Fibroblast of lung (primary cell): ENCODE measurements around the gene VWC2L.

Experiments used
- EZH2 ChIP-seq: IDR thresholded peaks from 2 replicates; pipeline ENCODE4 v1.5.1; 2012; ENCODE audit warnings: low read length, control low read depth, mild to moderate bottlenecking; ENCODE audit errors: missing control alignments
- TF ChIP-seq, protein P1 (sequence below), 2 donors: IDR thresholded peaks in 1 of 2; conservative IDR thresholded peaks in 1 of 2; 1 replicate in 1 of 2; 2 replicates in 1 of 2; pipeline ENCODE4 v1.5.1; 2011 to 2012; ENCODE audit warnings: low read length in 2 of 2, control low read depth in 1 of 2, inconsistent platforms in 1 of 2, low read depth in 1 of 2, mild to moderate bottlenecking in 1 of 2

- TF ChIP-seq, protein P1, sequence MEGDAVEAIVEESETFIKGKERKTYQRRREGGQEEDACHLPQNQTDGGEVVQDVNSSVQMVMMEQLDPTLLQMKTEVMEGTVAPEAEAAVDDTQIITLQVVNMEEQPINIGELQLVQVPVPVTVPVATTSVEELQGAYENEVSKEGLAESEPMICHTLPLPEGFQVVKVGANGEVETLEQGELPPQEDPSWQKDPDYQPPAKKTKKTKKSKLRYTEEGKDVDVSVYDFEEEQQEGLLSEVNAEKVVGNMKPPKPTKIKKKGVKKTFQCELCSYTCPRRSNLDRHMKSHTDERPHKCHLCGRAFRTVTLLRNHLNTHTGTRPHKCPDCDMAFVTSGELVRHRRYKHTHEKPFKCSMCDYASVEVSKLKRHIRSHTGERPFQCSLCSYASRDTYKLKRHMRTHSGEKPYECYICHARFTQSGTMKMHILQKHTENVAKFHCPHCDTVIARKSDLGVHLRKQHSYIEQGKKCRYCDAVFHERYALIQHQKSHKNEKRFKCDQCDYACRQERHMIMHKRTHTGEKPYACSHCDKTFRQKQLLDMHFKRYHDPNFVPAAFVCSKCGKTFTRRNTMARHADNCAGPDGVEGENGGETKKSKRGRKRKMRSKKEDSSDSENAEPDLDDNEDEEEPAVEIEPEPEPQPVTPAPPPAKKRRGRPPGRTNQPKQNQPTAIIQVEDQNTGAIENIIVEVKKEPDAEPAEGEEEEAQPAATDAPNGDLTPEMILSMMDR (conservative IDR thresholded peaks at IDR 0.05 in 1 of 2, IDR thresholded peaks at IDR 0.05 in 1 of 2; ENCODE audit: low read depth in 1 of 2, low read length in 2 of 2) = no peak
- no peak for TF ChIP-seq EZH2
Observed at GRCh38 chr2:214542295-214542694, 131.4 kb downstream of the VWC2L start.
